H9 (cell line): Measurements from ENCODE around the gene NCEH1. TPM values are rescaled to one million over a fixed set of nuclear protein-coding genes. Genes with fewer than 3 reads are reported as not detected.

Source experiments
- DNase-seq: peaks from one replicate; pipeline ENCODE4 v3.0.0-alpha.2; 2017
- H2AFZ ChIP-seq: one replicate; pipeline ENCODE4 v1.6.1; 2013; ENCODE audit warnings: mild to moderate bottlenecking, low read length, control low read depth, moderate library complexity
- H2AK5ac ChIP-seq: 2 replicates; pipeline ENCODE4 v1.6.1; 2013; ENCODE audit warnings: low read length, control low read depth, mixed read lengths; ENCODE audit not compliant: insufficient read length
- H2BK120ac ChIP-seq: one replicate; pipeline ENCODE4 v1.6.1; 2013; ENCODE audit warnings: low read depth, mild to moderate bottlenecking, low read length, control low read depth, inconsistent platforms; ENCODE audit not compliant: poor library complexity, severe bottlenecking
- H2BK12ac ChIP-seq: 2 replicates; pipeline ENCODE4 v1.6.1; 2013; ENCODE audit warnings: low read length, control low read depth, mixed read lengths, low read depth; ENCODE audit not compliant: insufficient read length
- H2BK15ac ChIP-seq: 2 replicates; pipeline ENCODE4 v1.6.1; 2013; ENCODE audit warnings: low read depth, low read length, control low read depth
- H2BK20ac ChIP-seq: one replicate; pipeline ENCODE4 v1.6.1; 2013; ENCODE audit warnings: low read depth, mild to moderate bottlenecking, low read length, control low read depth, inconsistent platforms; ENCODE audit not compliant: poor library complexity, severe bottlenecking
- H2BK5ac ChIP-seq: 2 replicates; pipeline ENCODE4 v1.6.1; 2013; ENCODE audit warnings: low read length, control low read depth, mixed read lengths; ENCODE audit not compliant: insufficient read length
- H3K14ac ChIP-seq: 2 replicates; pipeline ENCODE4 v1.6.1; 2013; ENCODE audit warnings: low read length, control low read depth; ENCODE audit not compliant: insufficient read depth
- H3K18ac ChIP-seq: 2 replicates; pipeline ENCODE4 v1.6.1; 2013; ENCODE audit warnings: low read depth, mild to moderate bottlenecking, mixed read lengths, low read length, control low read depth; ENCODE audit not compliant: insufficient read length
- H3K23ac ChIP-seq: 2 replicates; pipeline ENCODE4 v1.6.1; 2013; ENCODE audit warnings: low read length, control low read depth, mixed read lengths, low read depth; ENCODE audit not compliant: insufficient read length
- H3K23me2 ChIP-seq: 2 replicates; pipeline ENCODE4 v1.6.1; 2013; ENCODE audit warnings: low read depth, mild to moderate bottlenecking, mixed read lengths, low read length, control low read depth; ENCODE audit not compliant: insufficient read length, poor library complexity, severe bottlenecking
- H3K27ac ChIP-seq: 2 replicates; pipeline ENCODE4 v1.5.1; 2013; ENCODE audit warnings: low read length, control low read depth, mixed read lengths, low read depth; ENCODE audit not compliant: insufficient read length
- H3K27me3 ChIP-seq: 2 replicates; pipeline ENCODE4 v1.6.1; 2013; ENCODE audit warnings: low read length, control low read depth, inconsistent platforms; ENCODE audit not compliant: insufficient read depth
- H3K4ac ChIP-seq: 2 replicates; pipeline ENCODE4 v1.6.1; 2013; ENCODE audit warnings: low read depth, mild to moderate bottlenecking, control low read depth, inconsistent platforms, low read length, moderate library complexity
- H3K4me1 ChIP-seq: 2 replicates; pipeline ENCODE4 v1.6.1; 2013; ENCODE audit warnings: low read length, control low read depth, inconsistent platforms; ENCODE audit not compliant: insufficient read depth
- H3K4me2 ChIP-seq: 2 replicates; pipeline ENCODE4 v1.6.1; 2013; ENCODE audit warnings: low read length, control low read depth, mixed read lengths; ENCODE audit not compliant: insufficient read length, insufficient read depth
- H3K56ac ChIP-seq: 2 replicates; pipeline ENCODE4 v1.6.1; 2013; ENCODE audit warnings: low read depth, mild to moderate bottlenecking, mixed read lengths, low read length, control low read depth; ENCODE audit not compliant: insufficient read length
- H3K79me1 ChIP-seq: 2 replicates; pipeline ENCODE4 v1.6.1; 2013; ENCODE audit warnings: low read depth, mild to moderate bottlenecking, moderate library complexity, low read length, control low read depth, inconsistent platforms; ENCODE audit not compliant: insufficient read depth, poor library complexity, severe bottlenecking
- H3K79me2 ChIP-seq: 2 replicates; pipeline ENCODE4 v1.6.1; 2013; ENCODE audit warnings: low read length, control low read depth, inconsistent platforms; ENCODE audit not compliant: insufficient read depth
- H3K9ac ChIP-seq: 2 replicates; pipeline ENCODE4 v1.6.1; 2013; ENCODE audit warnings: low read length, control low read depth, mixed read lengths; ENCODE audit not compliant: insufficient read length; ENCODE audit errors: extremely low read depth
- H3K9me3 ChIP-seq: one replicate; pipeline ENCODE4 v1.6.1; 2013; ENCODE audit warnings: low read depth, low read length, inconsistent platforms; ENCODE audit not compliant: control insufficient read depth
- H3T11ph ChIP-seq: one replicate; pipeline ENCODE4 v1.6.1; 2013; ENCODE audit warnings: mild to moderate bottlenecking, low read length, control low read depth, inconsistent platforms
- H4K20me1 ChIP-seq: one replicate; pipeline ENCODE4 v1.6.1; 2013; ENCODE audit not compliant: control insufficient read depth, insufficient read length, insufficient read depth
- H4K5ac ChIP-seq: 2 replicates; pipeline ENCODE4 v1.6.1; 2013; ENCODE audit warnings: low read depth, mild to moderate bottlenecking, mixed read lengths, low read length, control low read depth; ENCODE audit not compliant: insufficient read length
- H4K8ac ChIP-seq: replicated peaks from 2 replicates; pipeline ENCODE4 v1.6.1; 2013; ENCODE audit warnings: low read length, control low read depth, mixed read lengths, low read depth; ENCODE audit not compliant: insufficient read length
- H4K91ac ChIP-seq: 2 replicates; pipeline ENCODE4 v1.6.1; 2013; ENCODE audit warnings: low read depth, mild to moderate bottlenecking, moderate library complexity, mixed read lengths, low read length, control low read depth; ENCODE audit not compliant: insufficient read length
- H3K27ac Mint-ChIP-seq, 3 experiments: 2 replicates in 2 of 3; 3 replicates in 1 of 3; pipeline ENCODE4 v1.8.0; 2020 to 2021; ENCODE audit warnings: mixed read lengths in 3 of 3, mild to moderate bottlenecking in 1 of 3, moderate library complexity in 1 of 3
- H3K27me3 Mint-ChIP-seq: 2 replicates; pipeline ENCODE4 v1.8.0; 2021; ENCODE audit warnings: low read depth, mild to moderate bottlenecking, moderate library complexity, mixed read lengths
- H3K36me3 Mint-ChIP-seq, 3 experiments: 2 replicates in 2 of 3; 3 replicates in 1 of 3; pipeline ENCODE4 v1.8.0; 2020 to 2021; ENCODE audit warnings: low read depth in 3 of 3, mixed read lengths in 3 of 3; ENCODE audit not compliant: insufficient read depth in 1 of 3
- H3K4me1 Mint-ChIP-seq, 2 experiments: 2 replicates each; pipeline ENCODE4 v1.8.0; 2020; ENCODE audit warnings: mixed read lengths in 2 of 2
- H3K4me3 Mint-ChIP-seq, 2 experiments: 2 replicates in 1 of 2; 3 replicates in 1 of 2; pipeline ENCODE4 v1.8.0; 2020 to 2021; ENCODE audit warnings: mild to moderate bottlenecking in 2 of 2, mixed read lengths in 2 of 2, moderate library complexity in 1 of 2
- H3K9me3 Mint-ChIP-seq, 2 experiments: 2 replicates in 1 of 2; 3 replicates in 1 of 2; pipeline ENCODE4 v1.8.0; 2020; ENCODE audit warnings: mild to moderate bottlenecking in 2 of 2, mixed read lengths in 2 of 2, moderate library complexity in 1 of 2
- WGBS: extraction: QIAGEN DNeasy Blood & Tissue Kit; methylation state at CpG from one replicate; pipeline ENCODE4 v1.1.7; 2013; ENCODE audit warnings: missing lambda C conversion rate, low lambda C conversion rate, mixed read lengths; ENCODE audit not compliant: insufficient read length; ENCODE audit errors: extremely low coverage; 5-methylcytosine and 5-hydroxymethylcytosine counted together
- total RNA-seq: library from RNA; stranded (reverse); gene quantifications from 2 replicates; pipeline ENCODE4 v1.2.1, GENCODE V29; 2021
- TF ChIP-seq, protein P1 (sequence below): fragments of 200-600 bp; sonication (generic); conservative IDR thresholded peaks from 3 replicates; pipeline ENCODE4 v1.8.0; 2021; ENCODE audit warnings: antibody characterized with exemption, mild to moderate bottlenecking

NCEH1 gene
- total RNA-seq, 1 experiment from 2014 or later = 2.3 TPM

- Histone ChIP-seq H3K23ac (no peak overlapping the region), H3K79me2 (no peaks in the 10 kb centered on the region), H4K8ac (no peak overlapping the region), H3K27me3 (no peaks in the 10 kb centered on the region), H2BK20ac (no peak overlapping the region), H3K14ac (no peak overlapping the region), H3K4me1 (no peaks in the 10 kb centered on the region; the same call in 1 of the 2 replicates), H4K5ac (no peak overlapping the region), H3K9me3 (no peaks in the 10 kb centered on the region), H3T11ph (no peak overlapping the region), H2BK15ac (no peak overlapping the region), H3K9ac (no peak overlapping the region), H4K91ac (no peak overlapping the region), H2AK5ac (no peak overlapping the region), H3K18ac (no peak overlapping the region), H3K23me2 (no peaks in the 10 kb centered on the region), H2BK120ac (no peak overlapping the region), H3K27ac (no peak overlapping the region), H3K4ac (no peak overlapping the region), H2BK5ac (no peak overlapping the region), H4K20me1 (no peaks in the 10 kb centered on the region), H2BK12ac (no peak overlapping the region), H3K56ac (no peak overlapping the region), H3K79me1 (no peaks in the 10 kb centered on the region), H2AFZ (no peak overlapping the region), H3K4me2 (no peak overlapping the region)
- H3K27me3 Mint-ChIP-seq = no peaks in the 10 kb centered on the region; the same call in 1 of the 2 replicates
- no peak overlapping the region for H3K4me3 Mint-ChIP-seq
- DNase-seq = no peak
- WGBS = no CpG with 5 or more reads among the region's 3 CpGs
- no peak overlapping the region for H3K27ac Mint-ChIP-seq
- peaks cover 0 to 2% (median 1%) of the 10 kb centered on the region in 3 experiments; a peak in 2 of 7 replicates for H3K36me3 Mint-ChIP-seq
- no peaks in the 10 kb centered on the region; a peak in 1 of 5 replicates for H3K9me3 Mint-ChIP-seq
- TF ChIP-seq, protein P1, sequence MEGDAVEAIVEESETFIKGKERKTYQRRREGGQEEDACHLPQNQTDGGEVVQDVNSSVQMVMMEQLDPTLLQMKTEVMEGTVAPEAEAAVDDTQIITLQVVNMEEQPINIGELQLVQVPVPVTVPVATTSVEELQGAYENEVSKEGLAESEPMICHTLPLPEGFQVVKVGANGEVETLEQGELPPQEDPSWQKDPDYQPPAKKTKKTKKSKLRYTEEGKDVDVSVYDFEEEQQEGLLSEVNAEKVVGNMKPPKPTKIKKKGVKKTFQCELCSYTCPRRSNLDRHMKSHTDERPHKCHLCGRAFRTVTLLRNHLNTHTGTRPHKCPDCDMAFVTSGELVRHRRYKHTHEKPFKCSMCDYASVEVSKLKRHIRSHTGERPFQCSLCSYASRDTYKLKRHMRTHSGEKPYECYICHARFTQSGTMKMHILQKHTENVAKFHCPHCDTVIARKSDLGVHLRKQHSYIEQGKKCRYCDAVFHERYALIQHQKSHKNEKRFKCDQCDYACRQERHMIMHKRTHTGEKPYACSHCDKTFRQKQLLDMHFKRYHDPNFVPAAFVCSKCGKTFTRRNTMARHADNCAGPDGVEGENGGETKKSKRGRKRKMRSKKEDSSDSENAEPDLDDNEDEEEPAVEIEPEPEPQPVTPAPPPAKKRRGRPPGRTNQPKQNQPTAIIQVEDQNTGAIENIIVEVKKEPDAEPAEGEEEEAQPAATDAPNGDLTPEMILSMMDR = no peak
- peaks cover 6 to 7% of the 10 kb centered on the region in 2 experiments for H3K4me1 Mint-ChIP-seq
Measured at GRCh38 chr3:172647080-172647479, 63.8 kb downstream of the NCEH1 start.
